GM12878 (cell line): Measurements from ENCODE around the gene ARHGAP21. TPM values are rescaled to one million over a fixed set of nuclear protein-coding genes. Genes with fewer than 3 reads are reported as not detected.

Source experiments
- ATF3 ChIP-seq: IDR thresholded peaks from 2 replicates; pipeline ENCODE4 v1.6.1; 2011; ENCODE audit warnings: low read depth, mild to moderate bottlenecking, low read length, moderate library complexity, borderline replicate concordance; ENCODE audit errors: extremely low read depth
- CBFB ChIP-seq: IDR thresholded peaks from 2 replicates; pipeline ENCODE4 v1.6.1; 2016; ENCODE audit warnings: antibody characterized with exemption, low read depth
- CEBPB ChIP-seq, 2 experiments: fragments of 150-350 bp in 1 of 2; IDR thresholded peaks; 2 replicates each; pipeline ENCODE4 v1.6.1; 2012 to 2014; ENCODE audit warnings: low read depth in 2 of 2, low read length in 2 of 2, borderline replicate concordance in 1 of 2, inconsistent platforms in 1 of 2
- CTCF ChIP-seq, 3 experiments: IDR thresholded peaks in 2 of 3; conservative IDR thresholded peaks in 1 of 3; 2 replicates each; pipeline ENCODE4 v1.5.1; 2011; ENCODE audit warnings: low read depth in 3 of 3, low read length in 3 of 3, mild to moderate bottlenecking in 3 of 3, control low read depth in 2 of 3, moderate library complexity in 2 of 3, inconsistent platforms in 1 of 3, mixed read lengths in 1 of 3; ENCODE audit not compliant: control insufficient read depth in 2 of 3, insufficient read depth in 1 of 3; ENCODE audit errors: extremely low read depth in 1 of 3
- EP300 ChIP-seq, 2 experiments: fragments of 150-350 bp in 1 of 2; IDR thresholded peaks; 2 replicates each; pipeline ENCODE4 v1.6.1; 2011 to 2012; ENCODE audit warnings: low read depth in 2 of 2, low read length in 2 of 2, borderline replicate concordance in 1 of 2, improper control_type of control experiment in 1 of 2, inconsistent platforms in 1 of 2; ENCODE audit not compliant: control insufficient read depth in 1 of 2
- FOS ChIP-seq: IDR thresholded peaks from 3 replicates; pipeline ENCODE4 v1.6.1; 2011; ENCODE audit warnings: borderline replicate concordance; ENCODE audit not compliant: insufficient read length; ENCODE audit errors: extremely low read depth
- NBN ChIP-seq: fragments of 450-650 bp; IDR thresholded peaks from 2 replicates; pipeline ENCODE4 v1.6.1; 2016
- NR2C1 ChIP-seq: fragments of 450-650 bp; IDR thresholded peaks from 2 replicates; pipeline ENCODE4 v1.6.1; 2017; ENCODE audit warnings: antibody characterized with exemption, mild to moderate bottlenecking, moderate library complexity
- PKNOX1 ChIP-seq: fragments of 450-650 bp; IDR thresholded peaks from 2 replicates; pipeline ENCODE4 v1.6.1; 2016; ENCODE audit warnings: mild to moderate bottlenecking
- POLR2A ChIP-seq: IDR thresholded peaks from 2 replicates; pipeline ENCODE4 v1.6.1; 2011; ENCODE audit warnings: low read depth, mild to moderate bottlenecking, low read length
- POU2F2 ChIP-seq: IDR thresholded peaks from 3 replicates; pipeline ENCODE4 v1.6.1; 2011; ENCODE audit warnings: low read depth, mild to moderate bottlenecking, low read length, borderline replicate concordance
- RAD51 ChIP-seq: fragments of 450-650 bp; IDR thresholded peaks from 2 replicates; pipeline ENCODE4 v1.6.1; 2016; ENCODE audit warnings: moderate library complexity, mild to moderate bottlenecking, inconsistent platforms
- RELA ChIP-seq: fragments of 450-650 bp; IDR thresholded peaks from 2 replicates; pipeline ENCODE4 v1.8.0; 2014; ENCODE audit warnings: borderline replicate concordance; ENCODE audit not compliant: partially characterized antibody
- RELB ChIP-seq: fragments of 450-650 bp; IDR thresholded peaks from 2 replicates; pipeline ENCODE4 v1.6.1; 2017; ENCODE audit warnings: low read depth, mild to moderate bottlenecking, moderate library complexity
- RUNX3 ChIP-seq: IDR thresholded peaks from 2 replicates; pipeline ENCODE4 v1.6.1; 2012; ENCODE audit warnings: low read length, inconsistent platforms
- TCF3 ChIP-seq: IDR thresholded peaks from 2 replicates; pipeline ENCODE4 v1.6.1; 2012; ENCODE audit warnings: low read depth, mild to moderate bottlenecking, low read length, borderline replicate concordance; ENCODE audit not compliant: insufficient read depth
- WRNIP1 ChIP-seq: IDR thresholded peaks from 2 replicates; pipeline ENCODE4 v1.6.1; 2011; ENCODE audit warnings: low read depth, low read length, improper control_type of control experiment, borderline replicate concordance
- ZBED1 ChIP-seq: IDR thresholded peaks from 2 replicates; pipeline ENCODE4 v1.6.1; 2016; ENCODE audit warnings: borderline replicate concordance
- ZBTB4 ChIP-seq: fragments of 450-650 bp; formaldehyde crosslinking; IDR thresholded peaks from 2 replicates; pipeline ENCODE4 v1.4.0; 2022; ENCODE audit warnings: mild to moderate bottlenecking, moderate library complexity
- ZNF274 ChIP-seq: IDR thresholded peaks from one replicate; pipeline ENCODE4 v1.8.0; 2011; ENCODE audit not compliant: insufficient read length, insufficient read depth
- ZNF622 ChIP-seq: fragments of 450-650 bp; IDR thresholded peaks from 2 replicates; pipeline ENCODE4 v1.6.1; 2017; ENCODE audit warnings: mild to moderate bottlenecking, inconsistent platforms
- ZZZ3 ChIP-seq: IDR thresholded peaks from 2 replicates; pipeline ENCODE4 v1.6.1; 2011; ENCODE audit warnings: low read depth; ENCODE audit not compliant: control insufficient read depth, insufficient read length
- polyA plus RNA-seq, 11 experiments: library from polyadenylated mRNA; depleted of rRNA in 4 of 11; unstranded in 6 of 11; stranded (reverse) in 5 of 11; fragments of >200 nt; fragmentation: Nextera tagmentation in 4 of 11; fragmentation: Illumina TruSeq in 1 of 11; extraction: Ambion mirVana in 4 of 11; extraction: Trizol in 1 of 11; gene quantifications; 1 replicate in 1 of 11; 2 replicates in 10 of 11; pipeline versions ENCODE4 v1.2.1 to v1.2.3, GENCODE V29; 2011 to 2016; ENCODE audit warnings: inconsistent platforms in 2 of 11, missing spikeins in 2 of 11, low read depth in 1 of 11
- total RNA-seq, 4 experiments: library from RNA; depleted of rRNA in 3 of 4; stranded (reverse); fragments of >200 nt in 3 of 4; fragmentation: Illumina TruSeq in 1 of 4; extraction: Trizol in 1 of 4; gene quantifications; 2 replicates each; pipeline versions ENCODE4 v1.2.1 to v1.2.3, GENCODE V29; 2013 to 2021

Gene ARHGAP21
- total and polyA plus RNA-seq, 10 of the 15 experiments (the other 5 are each of a cell fraction or from before 2014, with no cell fraction given), result 11.7 to 103 (median 37.6) TPM

- TF ChIP-seq PKNOX1 (peak; percentile 74; the same call in 1 of the 2 replicates), POU2F2 (no peak), ZZZ3 (no peak), RELA (no peak), WRNIP1 (no peak), ZNF274 (no peak), TCF3 (no peak), EP300 (IDR thresholded peaks at IDR 0.05; ENCODE audit: borderline replicate concordance in 1 of 2, control insufficient read depth in 1 of 2, low read depth in 2 of 2, low read length in 2 of 2) (no peak), CBFB (no peak), ZBED1 (0 out of 2 replicates have a peak, but pooled peaks have one; percentile 46), RELB (no peak), RUNX3 (peak; percentile 62), FOS (no peak), CEBPB (IDR thresholded peaks at IDR 0.05; ENCODE audit: borderline replicate concordance in 1 of 2, low read depth in 2 of 2, low read length in 2 of 2) (peak in 1 of 2 experiments; percentile 47; a peak in 1 of 4 replicates), ZNF622 (no peak), CTCF (IDR thresholded peaks at IDR 0.05 in 2 of 3, conservative IDR thresholded peaks at IDR 0.05 in 1 of 3; ENCODE audit: control insufficient read depth in 2 of 3, extremely low read depth in 1 of 3, insufficient read depth in 1 of 3, low read depth in 3 of 3, low read length in 3 of 3) (peak; percentile 74 to 85 (median 83)), NBN (no peak), ZBTB4 (CRISPR knock-in tag) (no peak), NR2C1 (no peak), POLR2A (no peak), ATF3 (no peak), RAD51 (no peak)
Measured at GRCh38 chr10:24642921-24643678, 80.6 kb downstream of the ARHGAP21 start (continued).
